Left renal cortex interstitium (tissue), 4 donors: Measurements from ENCODE around the gene NSDHL. TPM values are rescaled to one million over a fixed set of nuclear protein-coding genes. Genes with fewer than 3 reads are reported as not detected.

Source experiments
- DNase-seq, 4 donors: peaks; one replicate each; pipeline ENCODE4 v3.0.0-alpha.2; 2013; ENCODE audit warnings: low read depth in 4 of 4, low spot score in 2 of 4, missing footprints in 1 of 4
- polyA plus RNA-seq, 4 donors: library from polyadenylated mRNA; unstranded; fragments of 120-200 nt; gene quantifications; one replicate each; pipeline ENCODE4 v1.2.1, GENCODE V29; 2013; ENCODE audit not compliant: insufficient read length in 4 of 4

Gene NSDHL
- polyA plus RNA-seq, 4 donors = 26.2 to 32.1 (median 28.7) TPM

- no peak for DNase-seq
Measured at GRCh38 chrX:152843852-152844251, 13.0 kb downstream of the NSDHL start.

GRCh38 chrX:152844256-152844655, 13.4 kb downstream of the NSDHL start:
- no peak for DNase-seq

GRCh38 chrX:152845618-152846240, 14.9 kb downstream of the NSDHL start:
- DNase-seq = no peak

- no peak for DNase-seq
Measured at GRCh38 chrX:152847281-152847680, 16.4 kb downstream of the NSDHL start.

GRCh38 chrX:152850465-152850864, 19.6 kb downstream of the NSDHL start:
- DNase-seq = no peak

GRCh38 chrX:152853986-152854385, 23.1 kb downstream of the NSDHL start:
- no peak for DNase-seq

GRCh38 chrX:152861116-152861515, 30.3 kb downstream of the NSDHL start:
- DNase-seq = peak in 1 of 4 donors; percentile 13

- no peak for DNase-seq
Measured at GRCh38 chrX:152861826-152862225, 31.0 kb downstream of the NSDHL start.

- DNase-seq = no peak
Measured at GRCh38 chrX:152865232-152865920, 34.5 kb downstream of the NSDHL start.

- no peak for DNase-seq
Measured at GRCh38 chrX:152866386-152866785, 35.5 kb downstream of the NSDHL start.

- no peak for DNase-seq
Measured at GRCh38 chrX:152869972-152870371, 39.1 kb downstream of the NSDHL start.

GRCh38 chrX:152871260-152871659, 40.4 kb downstream of the NSDHL start:
- no peak for DNase-seq

GRCh38 chrX:152872522-152872921, 41.7 kb downstream of the NSDHL start:
- DNase-seq = no peak

- no peak for DNase-seq
Measured at GRCh38 chrX:152873361-152873760, 42.5 kb downstream of the NSDHL start.

- no peak for DNase-seq
Measured at GRCh38 chrX:152876931-152877840, 46.3 kb downstream of the NSDHL start.

- DNase-seq = no peak
Measured at GRCh38 chrX:152878976-152879755, 48.3 kb downstream of the NSDHL start.

- no peak for DNase-seq
Measured at GRCh38 chrX:152881289-152881688, 50.4 kb downstream of the NSDHL start.

GRCh38 chrX:152884171-152884570, 53.3 kb downstream of the NSDHL start:
- no peak for DNase-seq

GRCh38 chrX:152886716-152887115, 55.9 kb downstream of the NSDHL start:
- no peak for DNase-seq

GRCh38 chrX:152892499-152892898, 61.6 kb downstream of the NSDHL start:
- no peak for DNase-seq
